Trophoblast cell (in vitro differentiated cells and primary cell): Measurements from ENCODE around the gene ZDHHC22.

Experiments used
- DNase-seq, 2 donors: peaks; one replicate each; pipeline ENCODE4 v3.0.0-alpha.2; 2016
- H2AFZ ChIP-seq: 2 replicates; pipeline ENCODE4 v1.6.1; 2013; ENCODE audit warnings: low read length, moderate library complexity, mild to moderate bottlenecking; ENCODE audit not compliant: insufficient read depth, poor library complexity
- H2AK5ac ChIP-seq: 2 replicates; pipeline ENCODE4 v1.6.1; 2013; ENCODE audit warnings: mild to moderate bottlenecking, low read length
- H2BK120ac ChIP-seq: 2 replicates; pipeline ENCODE4 v1.6.1; 2013; ENCODE audit warnings: low read length, mild to moderate bottlenecking, moderate library complexity; ENCODE audit not compliant: insufficient read depth, poor library complexity
- H2BK12ac ChIP-seq: 2 replicates; pipeline ENCODE4 v1.6.1; 2013; ENCODE audit warnings: mild to moderate bottlenecking, low read length, moderate library complexity
- H2BK5ac ChIP-seq: 2 replicates; pipeline ENCODE4 v1.6.1; 2013; ENCODE audit warnings: low read length, low read depth, moderate library complexity, mild to moderate bottlenecking; ENCODE audit not compliant: poor library complexity
- H3K14ac ChIP-seq: 2 replicates; pipeline ENCODE4 v1.6.1; 2013; ENCODE audit warnings: mild to moderate bottlenecking, low read length
- H3K18ac ChIP-seq: 2 replicates; pipeline ENCODE4 v1.6.1; 2013; ENCODE audit warnings: mild to moderate bottlenecking, low read length
- H3K23ac ChIP-seq: 2 replicates; pipeline ENCODE4 v1.6.1; 2013; ENCODE audit warnings: low read length
- H3K27ac ChIP-seq: 2 replicates; pipeline ENCODE4 v1.5.1; 2013; ENCODE audit warnings: low read depth, mild to moderate bottlenecking, inconsistent platforms, low read length, moderate library complexity
- H3K27me3 ChIP-seq: 2 replicates; pipeline ENCODE4 v1.6.1; 2013; ENCODE audit warnings: inconsistent platforms, mild to moderate bottlenecking, low read length, moderate library complexity; ENCODE audit not compliant: insufficient read depth
- H3K36me3 ChIP-seq, 2 experiments: 1 replicate in 1 of 2; 2 replicates in 1 of 2; pipeline ENCODE4 v1.6.1; 2013; ENCODE audit warnings: low read length in 2 of 2, mild to moderate bottlenecking in 2 of 2, moderate library complexity in 1 of 2; ENCODE audit not compliant: insufficient read depth in 2 of 2, control insufficient read depth in 1 of 2
- H3K4ac ChIP-seq: 2 replicates; pipeline ENCODE4 v1.6.1; 2013; ENCODE audit warnings: low read depth, mild to moderate bottlenecking, low read length, moderate library complexity
- H3K4me1 ChIP-seq, 2 experiments: 1 replicate in 1 of 2; 2 replicates in 1 of 2; pipeline ENCODE4 v1.6.1; 2013; ENCODE audit warnings: low read length in 2 of 2, mild to moderate bottlenecking in 2 of 2, moderate library complexity in 1 of 2; ENCODE audit not compliant: insufficient read depth in 2 of 2, control insufficient read depth in 1 of 2
- H3K4me2 ChIP-seq: 2 replicates; pipeline ENCODE4 v1.6.1; 2013; ENCODE audit warnings: inconsistent platforms, mild to moderate bottlenecking, low read length, moderate library complexity
- H3K4me3 ChIP-seq: 2 replicates; pipeline ENCODE4 v1.5.1; 2013; ENCODE audit warnings: mild to moderate bottlenecking, low read depth, low read length, inconsistent platforms
- H3K79me1 ChIP-seq: one replicate; pipeline ENCODE4 v1.6.1; 2013; ENCODE audit warnings: low read length
- H3K79me2 ChIP-seq: 2 replicates; pipeline ENCODE4 v1.6.1; 2013; ENCODE audit warnings: low read length, mild to moderate bottlenecking; ENCODE audit not compliant: control insufficient read depth, insufficient read depth, poor library complexity
- H3K9ac ChIP-seq: 2 replicates; pipeline ENCODE4 v1.6.1; 2013; ENCODE audit warnings: mild to moderate bottlenecking, low read length
- H3K9me3 ChIP-seq: 2 replicates; pipeline ENCODE4 v1.6.1; 2013; ENCODE audit warnings: low read depth, mild to moderate bottlenecking, control low read depth, inconsistent platforms, low read length; ENCODE audit not compliant: insufficient read depth
- H4K12ac ChIP-seq: 2 replicates; pipeline ENCODE4 v1.6.1; 2013; ENCODE audit warnings: low read depth, mild to moderate bottlenecking, low read length, moderate library complexity
- H4K8ac ChIP-seq: 2 replicates; pipeline ENCODE4 v1.6.1; 2013; ENCODE audit warnings: low read depth, mild to moderate bottlenecking, low read length, moderate library complexity
- H4K91ac ChIP-seq: one replicate; pipeline ENCODE4 v1.6.1; 2013; ENCODE audit warnings: low read depth, mild to moderate bottlenecking, low read length, moderate library complexity
- WGBS: extraction: QIAGEN DNeasy Blood & Tissue Kit; methylation state at CpG from one replicate; pipeline ENCODE4 v1.1.7; 2013; ENCODE audit warnings: missing lambda C conversion rate; ENCODE audit not compliant: insufficient read length, insufficient coverage; ENCODE audit errors: extremely low coverage; 5-methylcytosine and 5-hydroxymethylcytosine counted together

The ZDHHC22 gene

GRCh38 chr14:77181603-77182437, 40.2 kb upstream of the ZDHHC22 start, which contains the start of gene TMEM63C:
Gene TMEM63C (plus strand): TSS chr14:77181798. CDS start chr14:77218814, 37,016 bp downstream.
- Histone ChIP-seq H2BK120ac (no peak within 1 kb of the TSS), H3K4me1 (peaks cover 4 to 9% of the 10 kb centered on the region in 2 experiments), H3K23ac (no peak within 1 kb of the TSS), H4K8ac (no peak within 1 kb of the TSS), H3K4me2 (peak within 1 kb of the TSS; percentile 86), H3K79me1 (no peaks in the 10 kb centered on the region), H3K14ac (no peak within 1 kb of the TSS), H3K9ac (peak within 1 kb of the TSS; percentile 34), H2AK5ac (no peak within 1 kb of the TSS), H3K79me2 (no peaks in the 10 kb centered on the region), H3K9me3 (no peaks in the 10 kb centered on the region), H3K27me3 (no peaks in the 10 kb centered on the region), H3K4me3 (peak within 1 kb of the TSS; percentile 73), H4K91ac (no peak within 1 kb of the TSS), H2BK5ac (no peak within 1 kb of the TSS), H3K36me3 (no peaks in the 10 kb centered on the region), H3K18ac (no peak within 1 kb of the TSS), H2BK12ac (no peak within 1 kb of the TSS), H3K4ac (no peak within 1 kb of the TSS), H4K12ac (no peak within 1 kb of the TSS), H2AFZ (peak within 1 kb of the TSS; percentile 66), H3K27ac (no peak within 1 kb of the TSS)
- no CpG with 5 or more reads among the region's 46 CpGs for WGBS
- DNase-seq = peak in 1 of 2 donors; percentile 8

GRCh38 chr14:77180726-77181602, 39.4 kb upstream of the ZDHHC22 start:
- H2AFZ ChIP-seq = peak overlapping the region; percentile 53
- H3K14ac ChIP-seq = no peak overlapping the region
- no peak overlapping the region for H4K12ac ChIP-seq
- no peak overlapping the region for H3K4me3 ChIP-seq
- H3K27me3 ChIP-seq = no peaks in the 10 kb centered on the region
- H2AK5ac ChIP-seq = no peak overlapping the region
- no peak for DNase-seq
- H3K79me1 ChIP-seq = no peaks in the 10 kb centered on the region
- no peaks in the 10 kb centered on the region for H3K36me3 ChIP-seq
- WGBS = no CpG with 5 or more reads among the region's 12 CpGs
- no peaks in the 10 kb centered on the region for H3K9me3 ChIP-seq
- H3K4me1 ChIP-seq = peaks cover 4 to 9% of the 10 kb centered on the region in 2 experiments
- H3K23ac ChIP-seq = no peak overlapping the region
- no peak overlapping the region for H3K27ac ChIP-seq
- H2BK5ac ChIP-seq = no peak overlapping the region
- H3K18ac ChIP-seq = no peak overlapping the region
- no peak overlapping the region for H2BK12ac ChIP-seq
- H3K4ac ChIP-seq = no peak overlapping the region
- peak overlapping the region; percentile 86 for H3K4me2 ChIP-seq
- no peak overlapping the region for H4K91ac ChIP-seq
- no peak overlapping the region for H2BK120ac ChIP-seq
- no peak overlapping the region for H3K9ac ChIP-seq
- no peak overlapping the region for H4K8ac ChIP-seq
- no peaks in the 10 kb centered on the region for H3K79me2 ChIP-seq

GRCh38 chr14:77178656-77179055, 37.1 kb upstream of the ZDHHC22 start:
- no peak overlapping the region for H3K4me2 ChIP-seq

GRCh38 chr14:77177702-77178101, 36.1 kb upstream of the ZDHHC22 start:
- H3K27ac ChIP-seq = no peak overlapping the region
- no peaks in the 10 kb centered on the region for H3K36me3 ChIP-seq
- H4K8ac ChIP-seq = no peak overlapping the region
- H3K9ac ChIP-seq = no peak overlapping the region
- H3K23ac ChIP-seq = no peak overlapping the region
- H2AK5ac ChIP-seq = no peak overlapping the region
- H3K4me3 ChIP-seq = no peak overlapping the region
- no peaks in the 10 kb centered on the region for H3K79me2 ChIP-seq
- no peak overlapping the region for H3K4me2 ChIP-seq
- H4K91ac ChIP-seq = no peak overlapping the region
- peaks cover 4 to 9% of the 10 kb centered on the region in 2 experiments for H3K4me1 ChIP-seq
- H3K4ac ChIP-seq = no peak overlapping the region
- no peak overlapping the region for H3K14ac ChIP-seq
- H2BK12ac ChIP-seq = no peak overlapping the region
- no peaks in the 10 kb centered on the region for H3K9me3 ChIP-seq
- H3K27me3 ChIP-seq = no peaks in the 10 kb centered on the region
- DNase-seq = no peak
- no peak overlapping the region for H2AFZ ChIP-seq
- no peak overlapping the region for H2BK5ac ChIP-seq
- no CpG with 5 or more reads among the region's 1 CpG for WGBS
- no peak overlapping the region for H2BK120ac ChIP-seq
- no peaks in the 10 kb centered on the region for H3K79me1 ChIP-seq
- no peak overlapping the region for H4K12ac ChIP-seq
- H3K18ac ChIP-seq = no peak overlapping the region

More at GRCh38 chr14:77178656-77179055, 37.1 kb upstream of the ZDHHC22 start:
- Histone ChIP-seq H3K14ac (no peak overlapping the region), H3K36me3 (no peaks in the 10 kb centered on the region), H3K18ac (no peak overlapping the region), H3K79me2 (no peaks in the 10 kb centered on the region), H2AFZ (no peak overlapping the region), H2BK5ac (no peak overlapping the region), H3K9me3 (no peaks in the 10 kb centered on the region), H3K4me1 (peaks cover 4 to 9% of the 10 kb centered on the region in 2 experiments), H2BK120ac (no peak overlapping the region), H4K91ac (no peak overlapping the region), H3K9ac (no peak overlapping the region), H4K12ac (no peak overlapping the region), H3K4ac (no peak overlapping the region), H2AK5ac (no peak overlapping the region), H3K27me3 (no peaks in the 10 kb centered on the region), H4K8ac (no peak overlapping the region), H3K79me1 (no peaks in the 10 kb centered on the region), H3K27ac (no peak overlapping the region), H2BK12ac (no peak overlapping the region), H3K23ac (no peak overlapping the region), H3K4me3 (no peak overlapping the region)
- DNase-seq = no peak
- WGBS = no CpG with 5 or more reads among the region's 3 CpGs
